ENCODE measurements around the gene UPK1A.

Gene UPK1A

GRCh38 chr19:35641515-35642151 lies 24.7 kb upstream of the UPK1A start, which contains the start of gene ETV2:
TSS of gene ETV2 (plus strand) at chr19:35641745. CDS start at chr19:35642461, 716 bp downstream.
- peaks cover 21% of the 10 kb centered on the region for H3K4me1 ChIP-seq (ENCODE audit: low read length)
- peaks cover 18% of the 10 kb centered on the region for H3K36me3 ChIP-seq (replicated peaks; ENCODE audit: low read depth, low read length)
- no peaks in the 10 kb centered on the region for H3K27me3 ChIP-seq (ENCODE audit: low read depth, low read length)
- no peaks in the 10 kb centered on the region for H3K9me3 ChIP-seq (ENCODE audit: insufficient read depth, low read length)
- peak within 1 kb of the TSS; percentile 82 for H3K4me3 ChIP-seq (ENCODE audit: low read length)
- H4K20me1 ChIP-seq (ENCODE audit: insufficient read depth, low read length): no peaks in the 10 kb centered on the region
- no peaks in the 10 kb centered on the region for H3K79me2 ChIP-seq (ENCODE audit: low read length)
- H3K27ac ChIP-seq (ENCODE audit: low read length): no peak within 1 kb of the TSS
- TF ChIP-seq EZH2phosphoT487 (IDR thresholded peaks at IDR 0.05; ENCODE audit: low read depth) (no peak), CTCF (IDR thresholded peaks at IDR 0.05; ENCODE audit: low read depth, low read length) (no peak)
- peak within 1 kb of the TSS; percentile 94 for H3K4me2 ChIP-seq (ENCODE audit: low read length)
- peak within 1 kb of the TSS; percentile 56 for H3K9ac ChIP-seq (ENCODE audit: low read length)
- H2AFZ ChIP-seq (ENCODE audit: low read depth, low read length): peak within 1 kb of the TSS; percentile 56; the same call in 1 of the 2 replicates

GRCh38 chr19:35642312-35642711 lies 24.0 kb upstream of the UPK1A start:
- Histone ChIP-seq H3K4me1 (ENCODE audit: low read length) (peaks cover 21% of the 10 kb centered on the region), H3K36me3 (replicated peaks; ENCODE audit: low read depth, low read length) (peaks cover 12% of the 10 kb centered on the region), H3K27ac (ENCODE audit: low read length) (no peak overlapping the region), H2AFZ (ENCODE audit: low read depth, low read length) (no peak overlapping the region), H3K9me3 (ENCODE audit: insufficient read depth, low read length) (no peaks in the 10 kb centered on the region), H4K20me1 (ENCODE audit: insufficient read depth, low read length) (no peaks in the 10 kb centered on the region), H3K27me3 (ENCODE audit: low read depth, low read length) (no peaks in the 10 kb centered on the region), H3K4me2 (ENCODE audit: low read length) (peak overlapping the region; percentile 94), H3K4me3 (ENCODE audit: low read length) (peak overlapping the region; percentile 71; the same call in 1 of the 2 replicates), H3K9ac (ENCODE audit: low read length) (peak overlapping the region; percentile 56; the same call in 1 of the 2 replicates), H3K79me2 (ENCODE audit: low read length) (no peaks in the 10 kb centered on the region)
- TF ChIP-seq CTCF (IDR thresholded peaks at IDR 0.05; ENCODE audit: low read depth, low read length) (no peak), EZH2phosphoT487 (IDR thresholded peaks at IDR 0.05; ENCODE audit: low read depth) (no peak)

GRCh38 chr19:35642798-35643254 lies 23.5 kb upstream of the UPK1A start:
- peak overlapping the region; percentile 82 for H3K4me3 ChIP-seq (ENCODE audit: low read length)
- H3K79me2 ChIP-seq (ENCODE audit: low read length): no peaks in the 10 kb centered on the region
- peaks cover 7% of the 10 kb centered on the region for H3K36me3 ChIP-seq (replicated peaks; ENCODE audit: low read depth, low read length)
- TF ChIP-seq EZH2phosphoT487 (IDR thresholded peaks at IDR 0.05; ENCODE audit: low read depth): no peak
- peak overlapping the region; percentile 94 for H3K4me2 ChIP-seq (ENCODE audit: low read length)
- peaks cover 21% of the 10 kb centered on the region for H3K4me1 ChIP-seq (ENCODE audit: low read length)
- no peaks in the 10 kb centered on the region for H4K20me1 ChIP-seq (ENCODE audit: insufficient read depth, low read length)
- peak overlapping the region; percentile 65 for H3K27ac ChIP-seq (ENCODE audit: low read length)
- no peaks in the 10 kb centered on the region for H3K9me3 ChIP-seq (ENCODE audit: insufficient read depth, low read length)
- no peaks in the 10 kb centered on the region for H3K27me3 ChIP-seq (ENCODE audit: low read depth, low read length)
- peak overlapping the region; percentile 76 for H3K9ac ChIP-seq (ENCODE audit: low read length)
- H2AFZ ChIP-seq (ENCODE audit: low read depth, low read length): peak overlapping the region; percentile 97

GRCh38 chr19:35643255-35644205 lies 22.8 kb upstream of the UPK1A start:
- peak overlapping the region; percentile 65 for H3K27ac ChIP-seq (ENCODE audit: low read length)

More at GRCh38 chr19:35643255-35644205, 22.8 kb upstream of the UPK1A start:
- Histone ChIP-seq H3K27me3 (ENCODE audit: low read depth, low read length) (no peaks in the 10 kb centered on the region), H3K79me2 (ENCODE audit: low read length) (peaks cover 4% of the 10 kb centered on the region), H3K4me1 (ENCODE audit: low read length) (peaks cover 21% of the 10 kb centered on the region), H3K36me3 (replicated peaks; ENCODE audit: low read depth, low read length) (peaks cover under 1% of the 10 kb centered on the region), H3K4me2 (ENCODE audit: low read length) (peak overlapping the region; percentile 94), H3K9ac (ENCODE audit: low read length) (peak overlapping the region; percentile 76), H4K20me1 (ENCODE audit: insufficient read depth, low read length) (no peaks in the 10 kb centered on the region), H3K9me3 (ENCODE audit: insufficient read depth, low read length) (no peaks in the 10 kb centered on the region), H2AFZ (ENCODE audit: low read depth, low read length) (peak overlapping the region; percentile 97), H3K4me3 (ENCODE audit: low read length) (peak overlapping the region; percentile 82)
- no peak for TF ChIP-seq EZH2phosphoT487 (IDR thresholded peaks at IDR 0.05; ENCODE audit: low read depth)
- 0 out of 2 replicates have a peak, but pooled peaks have one; percentile 6 for TF ChIP-seq CTCF (IDR thresholded peaks at IDR 0.05; ENCODE audit: low read depth, low read length)
